GM18511 (cell line): Measurements from ENCODE around the gene CNOT9.
"Not testable (repeated sequence)": the region's sequence is repeated elsewhere in the genome, so short reads cannot be mapped to it uniquely, and the experiment has no call there.

ENCODE experiments used
- ATAC-seq: cut with Tn5 transposase; IDR thresholded peaks from one replicate; pipeline ENCODE4 v1.9.1; 2021; ENCODE audit warnings: mild to moderate bottlenecking, moderate library complexity; ENCODE audit not compliant: unreplicated experiment

Gene CNOT9, protein sequence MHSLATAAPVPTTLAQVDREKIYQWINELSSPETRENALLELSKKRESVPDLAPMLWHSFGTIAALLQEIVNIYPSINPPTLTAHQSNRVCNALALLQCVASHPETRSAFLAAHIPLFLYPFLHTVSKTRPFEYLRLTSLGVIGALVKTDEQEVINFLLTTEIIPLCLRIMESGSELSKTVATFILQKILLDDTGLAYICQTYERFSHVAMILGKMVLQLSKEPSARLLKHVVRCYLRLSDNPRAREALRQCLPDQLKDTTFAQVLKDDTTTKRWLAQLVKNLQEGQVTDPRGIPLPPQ

DNA sequence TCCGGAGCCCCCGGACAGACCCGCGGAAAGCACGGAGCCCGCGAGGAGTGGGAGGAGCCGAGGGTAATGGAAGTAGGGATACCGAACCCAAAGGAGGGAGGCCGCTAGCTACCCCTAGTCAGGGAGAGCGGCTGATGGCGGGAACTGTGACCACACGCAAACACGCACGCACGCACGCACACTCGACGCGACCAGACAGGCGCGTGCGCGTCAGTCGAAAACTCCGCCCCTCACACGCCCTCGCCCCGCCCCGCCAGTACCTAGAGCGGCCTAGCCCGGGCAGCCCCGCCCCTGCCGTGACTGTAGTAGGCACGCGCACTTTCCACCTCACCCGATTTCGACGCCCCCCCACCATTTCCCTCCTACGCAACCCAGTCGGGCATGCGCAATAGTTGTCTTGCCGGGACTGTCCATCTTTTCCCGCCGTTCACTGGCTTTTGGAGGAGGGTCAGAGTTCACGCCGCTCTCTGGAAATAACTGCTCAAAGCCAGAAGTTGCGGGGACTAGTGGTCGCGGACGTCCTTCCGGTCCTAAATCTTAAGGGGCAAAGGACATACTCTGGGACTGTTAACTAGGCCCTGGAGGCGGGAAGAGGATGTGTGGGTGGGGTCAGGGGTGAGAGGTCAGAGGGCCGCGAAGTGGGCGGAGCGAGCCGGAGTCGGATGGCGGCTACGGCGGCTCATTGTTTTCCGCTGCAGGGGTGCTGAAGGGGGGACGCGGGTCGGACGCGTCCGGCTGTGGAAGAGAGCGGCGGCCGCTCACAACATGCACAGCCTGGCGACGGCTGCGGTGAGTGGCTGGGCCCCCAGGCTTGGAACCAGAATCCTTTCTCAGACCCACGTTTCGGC, at the start of gene CNOT9, which contains the start of gene USP37:
Gene CNOT9 (plus strand): TSS at position 650 of the 848 bp plus-strand sequence. CDS start 116 bp downstream, at position 766.
Gene USP37 (minus strand): TSS at position 162 of the 848 bp plus-strand sequence. CDS start 9,698 bp downstream, outside the sequence.
- peak; percentile 79 for ATAC-seq

DNA sequence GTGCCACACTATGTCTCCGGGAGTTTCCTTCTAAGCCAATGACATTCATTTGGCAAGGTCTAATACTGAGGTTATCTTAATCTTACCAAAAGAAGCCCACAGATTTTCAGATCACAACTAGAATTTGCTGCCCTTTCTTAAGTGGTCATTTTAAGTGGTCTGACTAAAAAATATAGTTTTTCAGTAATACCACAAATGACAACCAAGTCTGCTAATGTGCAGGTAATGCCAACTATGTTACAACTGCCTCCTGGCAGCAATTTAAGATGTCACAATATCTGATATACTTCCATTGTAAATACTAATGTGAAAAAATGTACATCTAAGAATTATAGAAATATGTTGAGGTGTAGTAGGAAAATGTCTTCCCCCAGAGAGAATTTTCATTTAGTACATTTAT, 49.8 kb upstream of the CNOT9 start:
- ATAC-seq = no peak

DNA sequence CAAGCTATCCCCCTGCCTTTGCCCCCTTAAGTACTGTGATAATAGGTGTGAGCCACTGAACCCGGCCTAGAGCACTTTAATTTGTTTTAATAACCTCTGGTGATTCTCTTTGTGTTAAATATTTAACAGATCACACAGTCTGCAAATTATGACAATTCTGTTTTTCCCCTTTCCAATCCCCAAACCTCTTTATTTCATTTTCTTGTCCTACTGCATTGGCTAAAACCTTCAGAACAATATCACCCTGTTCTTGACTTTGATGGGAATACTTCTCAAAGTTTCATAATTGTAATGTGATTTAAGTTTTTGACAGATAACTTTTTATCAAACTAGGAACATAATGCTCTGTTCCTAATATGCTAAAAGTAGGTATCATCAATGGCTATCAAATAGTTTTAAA, 45.0 kb upstream of the CNOT9 start:
- no peak for ATAC-seq

DNA sequence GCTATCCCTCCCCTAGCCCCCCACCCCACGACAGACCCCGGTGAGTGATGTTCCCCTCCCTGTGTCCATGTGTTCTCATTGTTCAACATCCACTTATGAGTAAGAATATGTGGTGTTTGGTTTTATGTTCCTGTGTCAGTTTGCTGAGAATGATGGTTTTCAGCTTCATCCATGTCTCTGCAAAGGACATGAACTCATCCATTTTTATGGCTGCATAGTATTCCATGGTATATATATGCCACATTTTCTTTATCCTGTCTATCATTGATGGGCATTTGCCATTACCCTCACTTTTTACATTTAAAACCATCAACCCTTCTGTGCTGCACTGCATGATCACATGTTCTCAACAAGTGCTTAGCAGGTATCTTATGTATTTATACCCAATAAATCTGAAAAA, 40.2 kb upstream of the CNOT9 start:
- ATAC-seq = not testable (repeated sequence)

DNA sequence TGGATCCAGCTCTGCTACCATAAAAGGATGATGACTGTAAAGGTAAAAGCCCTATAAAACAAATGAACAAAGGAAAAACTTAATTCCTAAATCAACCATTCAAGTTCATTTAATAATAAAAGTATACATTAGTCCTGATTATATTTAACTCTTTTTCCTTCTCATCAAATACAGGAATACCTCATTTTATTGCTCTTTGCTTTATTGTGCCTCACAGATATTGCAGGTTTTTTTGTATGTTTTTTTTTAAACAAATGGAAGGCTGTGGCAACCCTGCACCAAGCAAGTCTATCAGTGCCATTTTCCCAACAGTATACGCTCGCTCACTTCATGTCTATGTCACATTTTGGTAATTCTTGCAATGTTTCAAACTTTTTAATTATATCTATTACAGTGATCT, 38.6 kb upstream of the CNOT9 start:
- no peak for ATAC-seq

DNA sequence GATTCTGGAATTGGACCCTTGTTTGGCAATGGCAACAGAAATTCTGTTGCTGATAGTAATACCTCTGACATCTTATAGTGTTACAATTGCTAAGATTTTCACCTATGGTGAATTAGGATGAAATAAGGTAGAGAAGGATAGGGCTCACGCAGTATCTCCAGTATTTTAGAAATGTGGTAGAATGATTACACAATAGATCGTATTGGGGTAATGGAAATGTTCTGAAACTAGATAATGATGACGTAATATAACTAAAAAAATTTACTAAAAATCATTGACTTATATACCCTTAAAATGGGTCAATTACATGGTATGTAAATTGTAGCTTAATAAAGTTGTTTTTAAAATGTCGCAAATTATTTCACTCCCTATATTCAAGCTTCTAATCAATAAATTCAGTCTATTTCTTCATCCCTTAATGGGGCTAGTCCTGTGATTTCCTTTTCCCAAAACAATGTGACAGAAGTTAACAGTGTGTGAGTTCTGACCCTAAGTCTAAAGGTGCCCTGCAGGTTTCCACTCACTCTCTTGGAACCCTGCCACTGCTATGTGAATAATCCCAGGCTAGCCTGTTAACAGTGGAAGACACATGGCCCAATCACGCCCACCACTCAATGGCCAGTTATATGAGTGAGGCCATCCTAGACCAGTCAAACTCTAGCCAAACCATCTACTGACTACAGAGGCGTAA, 31.7 kb upstream of the CNOT9 start:
- no peak for ATAC-seq

DNA sequence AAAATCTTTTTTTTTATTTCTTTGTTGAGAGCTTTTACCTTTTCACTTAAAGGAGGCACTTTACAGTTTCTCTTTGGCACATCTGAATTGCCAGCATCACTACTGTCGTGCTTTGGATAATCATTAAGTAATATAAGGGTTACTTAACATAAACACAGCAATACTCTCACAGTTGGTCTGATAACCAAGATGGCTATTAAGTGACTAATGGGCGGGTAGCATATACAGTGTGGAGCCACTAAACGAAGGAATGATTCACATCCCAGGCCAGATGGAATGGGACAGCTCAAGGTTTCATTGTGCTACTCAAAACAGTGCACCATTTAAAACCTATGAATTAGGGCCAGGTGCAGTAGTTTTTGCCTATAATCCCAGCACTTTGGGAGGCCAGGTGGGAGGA, 28.6 kb upstream of the CNOT9 start:
- no peak for ATAC-seq

DNA sequence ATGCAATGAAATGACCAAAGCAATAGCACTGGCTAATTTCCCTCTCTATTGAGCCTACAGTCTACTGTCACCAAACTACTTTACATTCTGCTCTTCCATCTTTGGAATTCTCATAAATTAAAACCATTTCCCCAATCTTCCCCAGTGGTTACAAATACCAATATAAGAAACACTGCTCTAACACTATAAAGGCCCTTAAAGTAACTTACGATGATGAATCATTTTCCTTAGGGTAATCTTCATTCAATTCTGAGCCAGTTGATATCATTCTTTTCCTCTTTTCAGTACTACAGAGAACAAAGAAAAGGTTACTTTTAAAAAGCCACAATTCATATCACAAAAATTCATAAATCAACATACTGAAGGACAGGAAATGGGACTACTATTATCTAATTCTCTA, 22.6 kb upstream of the CNOT9 start:
- no peak for ATAC-seq

DNA sequence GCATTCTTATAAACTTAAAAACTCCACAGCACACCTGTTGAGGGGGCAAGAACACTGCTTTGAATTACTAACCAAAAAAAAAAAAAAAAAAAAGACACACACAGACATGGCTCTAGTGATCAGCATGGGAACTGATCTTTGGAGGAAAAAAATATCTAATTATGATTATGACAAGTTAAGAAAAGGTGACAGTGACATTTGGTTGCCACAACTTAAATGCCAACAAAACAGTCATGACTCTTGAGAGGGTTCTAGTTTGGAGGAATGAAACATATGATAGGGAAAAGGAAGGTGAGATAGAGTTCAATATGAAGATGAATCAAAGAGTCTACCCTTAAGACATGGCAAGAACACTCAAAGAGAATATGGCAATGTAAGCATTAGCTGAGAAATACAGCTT, 21.1 kb upstream of the CNOT9 start:
- no peak for ATAC-seq

DNA sequence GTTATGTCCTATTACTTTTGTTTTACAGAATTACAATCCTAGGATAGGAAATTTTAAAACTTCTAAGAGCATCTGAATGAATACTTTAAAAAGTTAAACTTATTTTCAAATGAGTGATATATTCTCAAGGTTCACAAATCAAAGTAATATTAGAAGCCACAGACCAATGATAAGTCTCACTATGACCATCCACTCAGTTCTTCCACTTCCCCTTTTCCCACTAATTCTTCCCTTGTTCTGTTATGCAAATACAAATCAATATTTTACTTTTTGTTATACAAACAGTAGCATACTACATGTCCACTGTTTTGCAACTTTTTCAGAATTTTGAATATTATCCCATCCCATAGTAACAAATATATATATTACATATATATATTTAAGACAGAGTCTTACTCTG, 20.7 kb upstream of the CNOT9 start:
- ATAC-seq = no peak

DNA sequence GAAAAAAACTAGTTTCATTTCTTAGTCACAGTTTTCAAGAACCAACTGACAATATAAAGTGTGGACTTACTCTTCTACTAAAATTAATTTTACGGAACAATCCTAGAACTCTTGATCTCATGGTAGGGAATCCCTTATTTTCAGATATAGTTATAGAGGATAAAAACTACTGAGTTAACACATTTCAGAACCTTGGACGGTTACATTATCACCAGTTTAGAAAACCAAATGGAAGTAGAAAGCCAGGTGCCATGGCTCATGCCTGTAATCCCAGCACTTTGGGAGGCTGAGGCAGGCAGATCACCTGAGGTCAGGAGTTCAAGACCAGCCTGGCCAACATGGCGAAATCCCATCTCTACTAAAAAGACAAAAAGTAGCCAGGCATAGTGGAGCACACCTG, 14.4 kb upstream of the CNOT9 start:
- not testable (repeated sequence) for ATAC-seq

DNA sequence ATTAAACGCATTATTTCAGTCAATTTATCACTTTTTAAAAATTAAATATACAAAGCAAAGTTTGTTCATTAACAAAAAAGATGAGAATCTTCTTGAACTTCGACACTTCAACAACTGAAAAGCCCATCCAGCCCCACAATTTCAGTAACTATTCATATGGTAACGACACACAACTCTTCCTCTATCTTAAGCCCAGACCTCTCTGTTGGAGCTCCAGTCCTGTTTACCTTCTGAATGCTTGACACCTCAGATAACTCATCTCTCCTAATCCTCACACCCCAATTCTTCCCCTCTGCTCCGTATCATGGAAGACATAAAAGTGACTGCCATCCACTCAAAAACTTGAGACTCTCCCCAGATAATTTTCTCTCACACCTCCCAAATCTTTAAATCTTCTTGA, 13.1 kb upstream of the CNOT9 start:
- no peak for ATAC-seq

DNA sequence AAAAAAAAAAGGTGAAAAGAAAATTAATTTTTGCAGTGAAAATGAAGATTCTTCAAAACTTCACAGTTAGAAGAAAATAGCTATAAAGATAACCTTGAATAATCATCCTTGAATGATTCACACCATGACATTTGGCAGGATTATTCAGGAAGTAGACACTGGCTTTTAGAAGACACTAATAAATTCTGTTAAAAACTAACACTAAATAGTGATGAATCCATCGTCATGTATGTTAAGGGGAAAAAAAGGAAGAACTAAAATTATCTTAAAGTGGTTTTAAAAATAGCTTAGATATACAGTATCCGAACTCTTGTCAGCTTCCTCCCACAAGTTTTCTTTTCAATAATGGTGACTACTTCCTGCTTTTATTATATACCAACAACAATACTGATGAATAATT, 10.7 kb upstream of the CNOT9 start:
- ATAC-seq = no peak

DNA sequence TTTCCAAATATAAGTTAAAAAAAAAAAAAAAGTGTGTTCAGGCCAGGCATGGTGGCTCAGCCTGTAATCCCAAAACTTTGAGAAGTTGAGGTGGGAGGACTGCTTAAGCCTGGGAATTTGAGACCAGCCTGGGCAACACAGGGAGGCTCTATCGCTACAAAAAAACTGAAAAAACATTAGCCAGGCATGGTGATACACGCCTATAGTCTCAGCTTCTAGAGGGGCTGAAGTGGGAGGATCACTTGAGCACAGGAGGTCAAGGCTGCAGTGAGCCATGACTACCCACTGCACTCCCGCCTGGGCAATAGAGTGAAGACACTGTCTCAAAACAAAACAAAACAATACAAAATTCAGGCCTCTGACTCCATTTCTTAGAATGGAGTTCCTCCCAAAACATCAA, 9.7 kb upstream of the CNOT9 start:
- no peak for ATAC-seq

DNA sequence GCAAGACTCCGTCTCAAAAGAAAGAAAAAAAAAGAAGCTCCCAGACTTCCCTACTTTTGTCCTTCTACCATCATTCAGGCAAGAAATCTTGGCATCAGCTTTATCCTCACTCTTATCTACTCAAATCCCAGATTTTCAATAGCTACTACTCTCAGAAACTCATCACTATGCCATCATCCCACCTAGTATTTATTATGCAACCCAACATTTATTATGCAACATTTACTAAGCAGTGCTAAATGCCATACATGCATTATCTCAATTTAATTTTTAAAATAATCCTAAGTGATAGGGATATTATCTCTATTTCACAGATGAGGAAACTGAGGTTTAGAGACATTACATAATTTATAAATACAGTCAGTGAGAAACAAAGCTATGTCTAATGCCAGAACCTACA, 4.6 kb upstream of the CNOT9 start:
- no peak for ATAC-seq

DNA sequence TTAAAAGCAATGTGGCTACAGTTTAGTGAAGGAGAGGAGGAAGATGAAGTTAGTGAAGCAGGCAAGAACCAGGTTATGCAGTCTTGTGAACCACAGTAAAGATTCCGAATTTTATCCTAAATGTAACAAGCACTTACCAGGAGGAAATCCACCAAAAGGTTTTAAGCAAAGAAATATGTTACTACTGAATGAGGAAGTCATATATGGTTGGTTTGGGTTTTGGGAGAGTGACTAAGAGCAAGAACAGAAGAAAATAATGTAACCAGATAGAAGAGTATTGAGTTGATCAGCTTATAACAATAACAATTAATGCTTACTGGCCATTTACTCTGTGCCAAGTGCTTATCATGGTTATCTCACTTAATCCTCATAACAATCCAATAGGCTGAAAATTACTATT, 2.3 kb upstream of the CNOT9 start:
- no peak for ATAC-seq

DNA sequence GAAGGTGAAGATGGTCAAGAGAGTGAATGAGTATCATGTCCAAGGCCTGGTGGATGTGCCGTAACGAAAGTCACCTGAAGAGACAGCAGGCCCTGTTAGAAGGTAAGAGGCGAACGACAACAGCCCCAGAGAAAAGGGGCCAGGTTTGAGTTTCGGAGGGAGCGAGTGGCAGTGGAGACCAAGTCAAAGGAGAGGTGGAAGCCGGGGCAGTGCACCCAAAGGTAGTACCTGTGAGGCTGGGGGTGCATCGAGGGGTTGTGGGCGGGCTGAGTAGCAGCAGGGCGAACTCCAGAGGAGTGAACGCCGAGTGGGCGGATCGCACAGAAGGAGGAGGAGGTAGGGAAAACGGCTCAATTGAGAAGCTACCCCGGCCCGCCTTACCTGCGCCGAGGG, 846 bp upstream of the CNOT9 start:
- ATAC-seq = peak; percentile 56

DNA sequence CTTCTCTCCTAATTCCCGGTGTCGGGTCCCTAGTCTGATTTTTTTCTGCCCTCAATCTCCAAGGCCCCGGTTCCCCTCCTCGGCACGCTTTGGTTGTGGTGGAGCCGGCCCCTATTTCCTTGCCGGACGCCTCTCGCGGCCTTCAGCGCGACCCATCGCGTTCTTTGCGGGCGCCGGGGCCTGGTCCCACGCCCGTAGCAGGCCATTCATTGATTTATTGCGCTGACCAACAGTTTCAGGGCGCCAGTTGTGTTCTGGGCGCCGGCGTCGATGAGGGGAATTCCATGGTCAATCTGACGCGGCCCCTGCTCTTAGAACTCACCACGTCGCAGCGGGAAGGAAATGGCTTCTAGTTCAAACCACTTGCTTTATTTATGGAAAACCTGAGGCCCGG, 396 bp downstream of the CNOT9 start:
- peak; percentile 30 for ATAC-seq

DNA sequence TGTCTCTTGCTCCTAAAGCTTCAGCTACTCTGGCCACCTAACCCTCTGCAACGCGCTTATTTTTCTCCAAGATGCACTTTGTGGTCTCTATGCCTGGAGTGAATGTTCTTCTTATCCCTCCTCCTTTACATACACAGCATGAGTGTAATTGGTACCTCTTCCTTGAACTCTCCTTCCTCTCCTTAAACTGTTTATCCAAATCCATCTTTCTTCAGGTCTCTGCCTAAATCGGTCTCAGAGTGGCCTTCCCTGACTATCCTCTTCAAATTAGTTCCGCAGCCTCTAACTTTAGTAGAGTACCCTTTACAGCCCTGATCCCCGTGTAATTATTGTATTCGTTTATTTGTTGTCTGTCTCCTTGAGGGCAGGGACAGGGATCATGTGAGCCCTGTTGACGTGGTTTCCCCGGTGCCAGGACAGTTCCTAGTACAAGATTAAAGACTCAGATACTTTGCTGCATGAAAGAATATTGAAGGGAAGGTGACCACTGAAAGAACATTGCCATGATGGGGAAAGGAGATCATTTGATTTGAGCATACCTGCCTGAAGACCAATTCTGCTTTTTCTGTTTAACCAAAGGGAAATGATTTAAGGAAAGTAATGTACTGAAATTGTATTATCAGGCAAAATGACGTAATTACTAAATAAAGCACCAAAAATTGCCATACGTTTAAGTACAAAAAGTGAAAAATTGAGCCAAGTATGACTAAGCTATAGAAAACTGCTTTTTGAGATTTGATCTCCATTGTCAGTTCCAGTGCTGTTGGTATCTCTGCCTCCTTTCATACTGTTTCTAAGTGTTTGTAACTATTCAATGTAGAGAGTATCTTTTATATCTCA, 1.2 kb downstream of the CNOT9 start:
- no peak for ATAC-seq

DNA sequence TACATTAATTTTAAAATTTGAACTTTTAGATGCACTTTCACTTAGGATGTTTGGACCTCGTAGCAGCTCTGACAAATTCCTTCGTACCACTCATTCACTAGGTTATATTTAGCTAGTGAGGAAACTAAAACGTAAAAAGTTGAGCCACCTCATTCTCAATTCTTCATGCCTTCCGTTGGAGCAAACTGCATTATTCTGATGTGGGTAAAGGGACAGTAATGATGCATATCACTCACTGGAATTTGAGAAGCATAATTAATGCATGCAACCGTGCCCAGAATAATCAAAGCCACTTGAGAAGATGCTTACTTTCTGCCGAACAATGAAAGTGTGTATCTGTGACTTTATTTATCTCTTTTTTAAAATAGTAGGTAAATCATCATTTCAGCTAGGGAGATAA, 2.2 kb downstream of the CNOT9 start:
- no peak for ATAC-seq

DNA sequence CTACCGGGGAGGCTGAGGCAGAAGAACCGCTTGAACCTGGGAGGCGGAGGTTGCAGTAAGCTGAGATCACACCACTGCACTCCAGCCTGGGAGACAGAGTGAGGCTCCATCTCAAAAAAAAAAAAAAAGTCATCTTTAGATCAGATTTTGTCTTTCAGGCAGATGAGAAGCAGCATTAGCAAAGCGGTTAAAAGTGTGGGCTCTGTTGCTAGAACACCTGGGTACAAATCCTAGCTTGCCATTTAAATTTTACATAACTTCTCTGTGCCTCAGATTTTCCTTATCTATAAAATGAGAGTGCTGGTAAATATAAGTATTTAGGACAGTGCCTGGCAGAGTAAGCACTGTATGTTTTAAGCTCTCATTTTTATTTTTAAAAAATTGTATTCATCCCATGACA, 8.2 kb downstream of the CNOT9 start:
- no peak for ATAC-seq
